ENCODE data around the gene TENM4.

The TENM4 gene

DNA sequence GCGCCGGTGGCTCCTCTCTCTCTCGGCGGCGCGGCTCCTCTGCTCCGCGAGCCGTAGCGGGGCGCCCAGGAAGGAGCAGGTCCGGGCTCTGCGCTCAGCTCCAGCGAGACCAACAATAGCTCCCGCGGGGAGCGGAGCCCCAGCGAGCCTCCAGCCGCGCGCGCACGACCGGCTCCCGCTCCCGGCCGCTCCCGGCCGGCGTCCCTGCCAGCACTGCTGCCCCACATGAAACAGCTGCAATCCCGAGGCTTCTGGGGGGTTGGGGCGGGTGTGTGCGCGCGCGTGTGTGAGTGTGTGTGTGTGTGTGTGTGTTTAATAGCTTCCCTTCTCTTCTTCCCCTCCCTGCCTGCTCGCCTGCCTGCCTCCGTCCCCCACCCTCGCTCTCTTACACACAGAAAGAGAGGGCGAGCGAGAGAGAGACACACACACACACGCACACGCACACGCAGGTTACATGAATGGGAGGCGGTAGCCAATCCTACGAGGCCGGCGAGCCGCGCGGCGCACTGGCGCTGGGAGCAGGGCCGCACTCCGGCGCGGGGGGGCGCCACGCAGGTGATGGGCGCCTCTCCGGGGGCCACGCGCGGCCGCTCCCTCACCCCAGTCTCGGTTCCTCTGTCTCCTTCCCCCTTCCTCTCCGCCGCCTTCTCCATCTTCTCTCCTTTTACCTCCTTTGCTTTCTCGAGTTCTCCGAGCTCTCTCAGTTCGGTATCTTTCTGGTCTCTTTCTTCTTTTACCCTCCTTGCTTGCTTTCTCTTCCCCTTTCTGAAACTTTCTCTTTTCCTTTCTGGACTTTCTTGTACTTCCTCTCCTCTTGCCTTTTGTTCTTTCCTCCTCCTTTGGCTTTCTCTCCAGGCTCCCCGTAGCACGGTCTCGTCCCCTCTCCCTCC, at the start of gene TENM4:
Gene TENM4 (minus strand): TSS at position 460 of the 890 bp plus-strand sequence. CDS start 371,086 bp downstream, outside the sequence.
- Mint-ChIP-seq H3K27me3 (peaks cover 41% of the 10 kb centered on the region), H3K4me1 (ENCODE audit: low read depth) (peaks cover 20% of the 10 kb centered on the region), H3K9me3 (ENCODE audit: low read depth) (no peaks in the 10 kb centered on the region), H3K36me3 (no peaks in the 10 kb centered on the region), H3K4me3 (peak within 1 kb of the TSS; percentile 53), H3K27ac (no peak within 1 kb of the TSS)

DNA sequence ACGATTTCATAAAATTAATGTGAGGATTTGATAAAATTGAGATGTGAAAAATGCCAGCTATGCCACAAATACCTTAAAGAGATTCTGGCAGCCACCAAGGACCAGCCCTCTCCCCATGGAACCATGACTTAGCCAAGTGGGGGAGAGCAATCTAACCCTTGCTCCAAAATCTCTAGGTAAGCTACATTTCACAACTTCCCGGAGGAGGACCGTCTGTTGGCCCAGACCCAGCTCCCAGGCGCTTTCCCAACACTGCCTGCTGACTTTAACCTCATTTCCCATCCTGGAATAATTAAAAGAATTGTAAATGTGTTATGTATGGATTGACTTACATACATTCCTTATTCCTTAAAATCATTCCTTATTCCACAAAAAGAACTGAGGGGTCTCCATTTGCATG, 47.5 kb upstream of the TENM4 start:
- Mint-ChIP-seq H3K4me1 (ENCODE audit: low read depth) (no peaks in the 10 kb centered on the region), H3K4me3 (no peak overlapping the region), H3K9me3 (ENCODE audit: low read depth) (no peaks in the 10 kb centered on the region), H3K27me3 (no peaks in the 10 kb centered on the region), H3K27ac (no peak overlapping the region), H3K36me3 (no peaks in the 10 kb centered on the region)

DNA sequence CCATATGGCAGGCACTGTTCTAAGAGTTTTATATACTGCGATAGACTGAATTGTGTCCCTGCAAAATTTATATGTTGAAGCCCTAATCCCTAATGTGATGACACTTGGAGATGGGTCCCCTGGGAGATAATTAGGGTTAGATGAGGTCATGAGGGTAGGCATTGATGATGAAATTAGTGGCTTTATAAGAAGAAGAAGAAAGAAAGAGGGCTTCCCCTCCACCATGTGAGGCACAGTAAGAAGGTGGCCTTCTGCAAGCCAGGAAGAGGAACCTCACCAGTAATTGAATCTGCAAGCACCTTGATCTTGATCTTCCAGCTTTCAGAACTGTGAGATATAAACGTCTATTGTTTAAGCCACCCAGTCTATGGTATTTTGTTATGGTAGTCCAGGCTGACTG, 46.6 kb upstream of the TENM4 start:
- H3K36me3 Mint-ChIP-seq, result no peaks in the 10 kb centered on the region
- H3K4me3 Mint-ChIP-seq, result no peak overlapping the region
- no peaks in the 10 kb centered on the region for H3K9me3 Mint-ChIP-seq (ENCODE audit: low read depth)
- H3K27me3 Mint-ChIP-seq, result no peaks in the 10 kb centered on the region
- no peaks in the 10 kb centered on the region for H3K4me1 Mint-ChIP-seq (ENCODE audit: low read depth)
- H3K27ac Mint-ChIP-seq, result no peak overlapping the region

- H3K27ac Mint-ChIP-seq, result no peak overlapping the region
- H3K4me3 Mint-ChIP-seq, result no peak overlapping the region
- no peaks in the 10 kb centered on the region for H3K4me1 Mint-ChIP-seq (ENCODE audit: low read depth)
- H3K9me3 Mint-ChIP-seq (ENCODE audit: low read depth), result no peaks in the 10 kb centered on the region
- no peaks in the 10 kb centered on the region for H3K36me3 Mint-ChIP-seq
- no peaks in the 10 kb centered on the region for H3K27me3 Mint-ChIP-seq
Observed at GRCh38 chr11:79486242-79486984, 45.6 kb upstream of the TENM4 start.

- H3K36me3 Mint-ChIP-seq, result no peaks in the 10 kb centered on the region
- no peak overlapping the region for H3K4me3 Mint-ChIP-seq
- no peak overlapping the region for H3K27ac Mint-ChIP-seq
- no peaks in the 10 kb centered on the region for H3K4me1 Mint-ChIP-seq (ENCODE audit: low read depth)
- H3K9me3 Mint-ChIP-seq (ENCODE audit: low read depth), result no peaks in the 10 kb centered on the region
- no peaks in the 10 kb centered on the region for H3K27me3 Mint-ChIP-seq
Observed at GRCh38 chr11:79485694-79486093, 44.9 kb upstream of the TENM4 start.

- H3K27me3 Mint-ChIP-seq, result no peaks in the 10 kb centered on the region
- H3K9me3 Mint-ChIP-seq (ENCODE audit: low read depth), result no peaks in the 10 kb centered on the region
- H3K4me1 Mint-ChIP-seq (ENCODE audit: low read depth), result no peaks in the 10 kb centered on the region
- no peaks in the 10 kb centered on the region for H3K36me3 Mint-ChIP-seq
- no peak overlapping the region for H3K27ac Mint-ChIP-seq
- no peak overlapping the region for H3K4me3 Mint-ChIP-seq
Observed at GRCh38 chr11:79484872-79485271, 44.0 kb upstream of the TENM4 start.

- no peaks in the 10 kb centered on the region for H3K27me3 Mint-ChIP-seq
- no peaks in the 10 kb centered on the region for H3K36me3 Mint-ChIP-seq
- H3K27ac Mint-ChIP-seq, result no peak overlapping the region
- H3K9me3 Mint-ChIP-seq (ENCODE audit: low read depth), result no peaks in the 10 kb centered on the region
- no peak overlapping the region for H3K4me3 Mint-ChIP-seq
- H3K4me1 Mint-ChIP-seq (ENCODE audit: low read depth), result no peaks in the 10 kb centered on the region
Observed at GRCh38 chr11:79482800-79483199, 42.0 kb upstream of the TENM4 start.

- Mint-ChIP-seq H3K36me3 (no peaks in the 10 kb centered on the region), H3K27me3 (no peaks in the 10 kb centered on the region), H3K4me1 (ENCODE audit: low read depth) (no peaks in the 10 kb centered on the region), H3K9me3 (ENCODE audit: low read depth) (no peaks in the 10 kb centered on the region), H3K4me3 (no peak overlapping the region), H3K27ac (no peak overlapping the region)
Observed at GRCh38 chr11:79481795-79482194, 41.0 kb upstream of the TENM4 start.

- Mint-ChIP-seq H3K27me3 (no peaks in the 10 kb centered on the region), H3K36me3 (no peaks in the 10 kb centered on the region), H3K4me3 (no peak overlapping the region), H3K27ac (no peak overlapping the region), H3K4me1 (ENCODE audit: low read depth) (no peaks in the 10 kb centered on the region), H3K9me3 (ENCODE audit: low read depth) (peaks cover 3% of the 10 kb centered on the region)
Observed at GRCh38 chr11:79480864-79481263, 40.0 kb upstream of the TENM4 start.

DNA sequence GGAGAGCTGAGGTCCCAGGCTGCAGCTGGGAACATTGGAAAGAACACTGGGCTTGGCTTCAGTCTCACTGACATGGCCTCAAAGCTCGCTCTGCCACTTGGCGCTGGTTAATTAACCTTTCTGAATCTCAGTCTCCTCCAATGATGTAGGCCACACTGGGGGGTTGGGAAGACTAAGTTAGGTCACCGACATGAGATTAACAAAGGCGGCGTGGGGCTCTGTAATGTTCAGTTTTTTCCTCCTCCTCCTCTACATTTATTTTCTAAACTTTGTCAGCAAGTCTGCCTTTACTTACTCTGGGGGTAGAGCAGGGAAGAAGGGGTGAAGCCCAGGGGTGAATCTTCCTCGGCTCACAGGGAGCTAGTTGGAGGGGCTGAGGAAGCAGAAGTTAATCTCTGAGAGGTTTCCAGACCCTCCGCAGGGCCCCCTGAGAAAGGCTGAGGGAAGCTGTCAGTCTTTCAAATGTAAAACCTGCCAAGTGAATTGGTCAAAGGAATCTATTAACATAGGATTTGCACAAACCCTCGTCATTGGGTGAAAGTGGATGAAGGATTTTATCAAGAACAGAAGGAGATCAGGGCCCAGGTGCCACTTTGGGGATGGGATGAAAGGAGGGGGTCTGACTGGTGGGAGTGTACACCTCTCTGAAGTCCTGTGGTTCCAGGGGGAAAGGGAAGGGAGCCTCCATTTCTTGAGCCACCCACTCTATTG, 32.1 kb upstream of the TENM4 start:
- H3K36me3 Mint-ChIP-seq, result no peaks in the 10 kb centered on the region

DNA sequence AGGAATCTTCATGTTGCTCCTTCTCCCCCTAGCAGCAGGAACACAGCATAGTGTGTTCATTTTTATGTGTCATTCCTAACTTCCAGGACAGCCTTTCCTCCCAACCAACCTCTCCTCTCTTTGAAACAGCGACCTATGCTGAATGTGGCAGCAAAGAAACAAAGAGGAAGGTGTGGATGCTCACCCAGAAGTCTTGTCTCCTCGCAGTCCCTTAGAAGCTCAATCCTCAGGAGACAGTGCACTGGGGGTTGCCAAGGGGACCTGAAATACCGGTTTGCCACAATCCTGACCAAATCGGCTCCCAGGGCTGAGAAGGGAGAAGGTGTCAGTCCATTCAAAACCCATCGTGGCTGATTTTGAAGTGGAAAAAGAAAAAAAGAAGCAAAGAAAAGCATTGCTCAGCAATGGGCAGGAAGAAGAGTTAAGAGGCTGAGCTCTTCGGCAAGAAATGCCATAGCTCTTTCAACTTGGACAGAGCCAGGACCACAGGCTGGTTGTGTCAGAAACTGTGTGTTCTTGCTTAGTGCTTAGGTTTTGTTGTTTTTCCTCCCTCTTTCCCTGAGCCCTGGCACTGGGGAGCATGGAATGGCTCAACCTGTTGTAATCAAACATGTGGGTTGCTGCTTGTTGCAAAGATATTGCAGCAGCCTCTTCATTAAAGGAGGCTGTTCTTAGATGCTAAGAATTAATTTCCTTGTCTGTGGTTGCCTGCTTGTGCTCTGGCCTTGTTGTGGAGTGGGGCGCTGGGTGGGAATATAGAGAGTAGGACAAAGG, 30.4 kb upstream of the TENM4 start:
- H3K4me3 Mint-ChIP-seq, result no peak overlapping the region
- H3K27me3 Mint-ChIP-seq, result peaks cover 4% of the 10 kb centered on the region
- no peak overlapping the region for H3K27ac Mint-ChIP-seq
- no peaks in the 10 kb centered on the region for H3K4me1 Mint-ChIP-seq (ENCODE audit: low read depth)
- H3K36me3 Mint-ChIP-seq, result no peaks in the 10 kb centered on the region
- peaks cover 4% of the 10 kb centered on the region for H3K9me3 Mint-ChIP-seq (ENCODE audit: low read depth)

More for the DNA sequence above, 32.1 kb upstream of the TENM4 start:
- H3K27me3 Mint-ChIP-seq, result peaks cover 4% of the 10 kb centered on the region
- peaks cover 4% of the 10 kb centered on the region for H3K9me3 Mint-ChIP-seq (ENCODE audit: low read depth)
- no peak overlapping the region for H3K27ac Mint-ChIP-seq
- no peaks in the 10 kb centered on the region for H3K4me1 Mint-ChIP-seq (ENCODE audit: low read depth)
- H3K4me3 Mint-ChIP-seq, result no peak overlapping the region

DNA sequence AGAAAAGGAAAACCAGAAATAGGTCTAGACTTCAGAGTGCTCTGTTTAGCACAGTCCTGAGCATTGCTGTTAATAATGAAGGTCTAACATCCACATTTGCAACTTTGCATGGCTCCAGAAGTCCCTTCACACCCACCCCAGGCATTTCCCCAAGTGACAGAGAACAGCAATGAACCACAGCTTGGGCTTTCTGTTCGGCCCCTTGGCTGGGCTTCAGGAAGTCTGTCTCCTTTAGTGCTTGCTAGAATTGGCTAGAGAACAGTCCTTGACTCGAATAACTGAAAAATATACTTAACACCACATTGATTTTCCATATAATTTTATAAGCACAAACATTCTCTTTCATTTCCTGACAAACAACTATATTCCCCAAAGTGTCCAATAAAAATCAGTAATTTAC, 29.3 kb upstream of the TENM4 start:
- peaks cover 6% of the 10 kb centered on the region for H3K27me3 Mint-ChIP-seq
- H3K9me3 Mint-ChIP-seq (ENCODE audit: low read depth), result no peaks in the 10 kb centered on the region
- H3K4me3 Mint-ChIP-seq, result no peak overlapping the region
- H3K36me3 Mint-ChIP-seq, result no peaks in the 10 kb centered on the region
- no peak overlapping the region for H3K27ac Mint-ChIP-seq
- no peaks in the 10 kb centered on the region for H3K4me1 Mint-ChIP-seq (ENCODE audit: low read depth)

- H3K36me3 Mint-ChIP-seq, result no peaks in the 10 kb centered on the region
- H3K4me1 Mint-ChIP-seq (ENCODE audit: low read depth), result no peaks in the 10 kb centered on the region
- H3K27ac Mint-ChIP-seq, result no peak overlapping the region
- no peaks in the 10 kb centered on the region for H3K9me3 Mint-ChIP-seq (ENCODE audit: low read depth)
- peaks cover 7% of the 10 kb centered on the region for H3K27me3 Mint-ChIP-seq
- H3K4me3 Mint-ChIP-seq, result no peak overlapping the region
Observed at GRCh38 chr11:79467761-79468160, 26.9 kb upstream of the TENM4 start.

DNA sequence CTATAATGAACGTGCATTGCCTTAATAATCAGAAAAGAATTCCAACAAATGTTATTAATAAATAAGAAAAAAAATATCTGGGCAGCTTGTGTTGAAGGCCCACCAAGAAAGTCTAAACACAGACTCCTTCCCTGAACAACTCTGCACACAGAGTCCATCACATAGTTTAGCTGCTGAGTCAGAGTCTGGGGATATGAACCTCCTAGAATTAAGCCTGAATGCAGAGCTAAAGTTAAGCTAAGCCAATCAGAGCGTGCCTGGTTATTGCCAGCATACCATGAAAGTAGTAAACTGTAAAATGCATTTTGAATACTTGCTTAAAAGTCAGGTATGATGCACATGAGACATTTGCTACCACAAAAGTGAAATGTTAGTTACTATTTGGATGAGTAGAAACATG, 25.6 kb upstream of the TENM4 start:
- Mint-ChIP-seq H3K9me3 (ENCODE audit: low read depth) (no peaks in the 10 kb centered on the region), H3K27ac (no peak overlapping the region), H3K4me3 (no peak overlapping the region), H3K36me3 (no peaks in the 10 kb centered on the region), H3K4me1 (ENCODE audit: low read depth) (no peaks in the 10 kb centered on the region), H3K27me3 (peaks cover 7% of the 10 kb centered on the region)
